K562 (cell line): ENCODE data around the gene CASD1. TPM values are rescaled to one million over a fixed set of nuclear protein-coding genes. Genes with fewer than 3 reads are reported as not detected.

ENCODE experiments used
- ARID4B ChIP-seq: sonication (generic); formaldehyde crosslinking; IDR thresholded peaks from 2 replicates; pipeline ENCODE4 v1.8.0; 2022; ENCODE audit warnings: mild to moderate bottlenecking, missing genetic modification reagents
- CEBPZ ChIP-seq: fragments of 150-350 bp; IDR thresholded peaks from 2 replicates; pipeline ENCODE4 v1.6.1; 2014; ENCODE audit warnings: low read depth, mild to moderate bottlenecking, low read length, borderline replicate concordance
- E2F8 ChIP-seq: fragments of 450-650 bp; IDR thresholded peaks from 2 replicates; pipeline ENCODE4 v1.7.1; 2018; ENCODE audit warnings: mild to moderate bottlenecking, low read depth; ENCODE audit not compliant: partially characterized antibody
- FOXM1 ChIP-seq, 2 experiments: fragments of 450-650 bp in 1 of 2; sonication (generic) in 1 of 2; formaldehyde crosslinking in 1 of 2; IDR thresholded peaks; 2 replicates each; pipeline versions ENCODE4 v1.6.1 to v1.9.0; 2017 to 2022; ENCODE audit warnings: low read depth in 2 of 2, mild to moderate bottlenecking in 2 of 2, missing genetic modification reagents in 1 of 2, moderate library complexity in 1 of 2
- FOXO4 ChIP-seq: fragments of 450-650 bp; formaldehyde crosslinking; IDR thresholded peaks from 2 replicates; pipeline ENCODE4 v1.4.0; 2020; ENCODE audit warnings: mild to moderate bottlenecking, moderate library complexity
- HMG20B ChIP-seq: fragments of 250-450 bp; sonication (Bioruptor Pico); IDR thresholded peaks from 2 replicates; pipeline ENCODE4 v1.5.0; 2021; ENCODE audit warnings: mild to moderate bottlenecking
- HNRNPUL1 ChIP-seq: fragments of 200-400 bp; formaldehyde crosslinking; IDR thresholded peaks from 2 replicates; pipeline ENCODE4 v1.6.1; 2017; ENCODE audit warnings: low read length
- NRF1 ChIP-seq, 2 experiments: fragments of 450-650 bp; IDR thresholded peaks in 1 of 2; conservative IDR thresholded peaks in 1 of 2; 2 replicates each; pipeline ENCODE4 v1.6.1; 2014; ENCODE audit warnings: mild to moderate bottlenecking in 2 of 2
- RBM22 ChIP-seq: fragments of 200-400 bp; formaldehyde crosslinking; IDR thresholded peaks from 2 replicates; pipeline ENCODE4 v1.6.1; 2018; ENCODE audit warnings: low read length, low read depth; ENCODE audit not compliant: poor library complexity, severe bottlenecking
- RFX1 ChIP-seq: fragments of 450-650 bp; IDR thresholded peaks from 2 replicates; pipeline ENCODE4 v1.6.1; 2016; ENCODE audit warnings: mild to moderate bottlenecking, moderate library complexity
- TARDBP ChIP-seq: fragments of 450-650 bp; IDR thresholded peaks from 2 replicates; pipeline ENCODE4 v1.6.1; 2016
- TBP ChIP-seq: optimal IDR thresholded peaks from 2 replicates; pipeline ENCODE3; 2011; ENCODE audit warnings: low read depth, low read length, improper control_type of control experiment
- ZBTB8A ChIP-seq: fragments of 450-650 bp; IDR thresholded peaks from 2 replicates; pipeline ENCODE4 v1.6.1; 2018; ENCODE audit warnings: mild to moderate bottlenecking, moderate library complexity; ENCODE audit not compliant: partially characterized antibody
- ZNF224 ChIP-seq: sonication (generic); formaldehyde crosslinking; IDR thresholded peaks from 2 replicates; pipeline ENCODE4 v1.8.0; 2022; ENCODE audit warnings: mild to moderate bottlenecking, missing genetic modification reagents
- ZNF282 ChIP-seq: sonication (generic); formaldehyde crosslinking; IDR thresholded peaks from 2 replicates; pipeline ENCODE4 v1.8.1; 2023; ENCODE audit warnings: missing genetic modification reagents
- polyA plus RNA-seq, 8 experiments: library from polyadenylated mRNA; depleted of rRNA in 4 of 8; stranded (reverse) in 5 of 8; unstranded in 3 of 8; fragments of >200 nt; fragmentation: Nextera tagmentation in 2 of 8; fragmentation: Illumina TruSeq in 1 of 8; extraction: Ambion mirVana in 2 of 8; extraction: Trizol in 1 of 8; gene quantifications; 2 replicates each; pipeline versions ENCODE4 v1.2.1 to v1.2.3, GENCODE V29; 2011 to 2014; ENCODE audit warnings: inconsistent platforms in 1 of 8, missing spikeins in 1 of 8
- total RNA-seq, 7 experiments: library from RNA; depleted of rRNA in 6 of 7; stranded (reverse); fragments of >200 nt in 6 of 7; fragmentation: Illumina TruSeq in 2 of 7; extraction: Trizol in 2 of 7; gene quantifications; 2 replicates each; pipeline versions ENCODE4 v1.2.1 to v1.2.3, GENCODE V29; 2011 to 2021; ENCODE audit warnings: low replicate concordance in 1 of 7

CASD1 gene
- total and polyA plus RNA-seq, 9 of the 15 experiments (the other 6 are each of a cell fraction or from before 2014, with no cell fraction given), result 1.2 to 8.2 (median 4.8) TPM

- no peak for TF ChIP-seq HNRNPUL1
- TF ChIP-seq ARID4B (CRISPR knock-in tag), result 0 out of 2 replicates have a peak, but pooled peaks have one; percentile 53
- TF ChIP-seq TBP, result peak; percentile 60
- TF ChIP-seq FOXM1 (IDR thresholded peaks at IDR 0.05; ENCODE audit: low read depth), result no peak
- TF ChIP-seq FOXM1 (CRISPR knock-in tag; IDR thresholded peaks at IDR 0.05; ENCODE audit: low read depth), result peak; percentile 85; the same call in 1 of the 2 replicates
- no peak for TF ChIP-seq ZBTB8A
- no peak for TF ChIP-seq ZNF224 (CRISPR knock-in tag)
- peak in 1 of 2 experiments; percentile 14; a peak in 1 of 4 replicates for TF ChIP-seq NRF1 (conservative IDR thresholded peaks at IDR 0.05 in 1 of 2, IDR thresholded peaks at IDR 0.05 in 1 of 2)
- TF ChIP-seq HMG20B (CRISPR knock-in tag), result no peak
- TF ChIP-seq ZNF282, result no peak
- no peak for TF ChIP-seq CEBPZ
- TF ChIP-seq TARDBP, result 0 out of 2 replicates have a peak, but pooled peaks have one; percentile 46
- TF ChIP-seq RFX1, result peak; percentile 31
- TF ChIP-seq E2F8, result no peak
- TF ChIP-seq FOXO4 (CRISPR knock-in tag), result no peak
- TF ChIP-seq RBM22, result no peak
Observed at GRCh38 chr7:94509887-94510581, 425 bp downstream of the CASD1 start (continued).
